Subcutaneous abdominal adipose tissue (tissue), 5 donors: ENCODE results near the gene RASAL1.

Experiments
- H3K27ac ChIP-seq: one replicate; pipeline ENCODE4 v1.7.0; 2013; ENCODE audit warnings: low read depth, mild to moderate bottlenecking, inconsistent platforms, low read length, moderate library complexity
- H3K27me3 ChIP-seq, 5 donors: one replicate each; pipeline ENCODE4 v1.7.0; 2013; ENCODE audit warnings: low read length in 5 of 5, inconsistent platforms in 1 of 5; ENCODE audit not compliant: control insufficient read depth in 5 of 5, insufficient read depth in 4 of 5
- H3K36me3 ChIP-seq, 5 donors: one replicate each; pipeline ENCODE4 v1.7.0; 2013; ENCODE audit warnings: low read length in 5 of 5; ENCODE audit not compliant: control insufficient read depth in 5 of 5, insufficient read depth in 5 of 5
- H3K4me1 ChIP-seq, 5 donors: one replicate each; pipeline ENCODE4 v1.7.0; 2013; ENCODE audit warnings: low read length in 5 of 5, mild to moderate bottlenecking in 3 of 5, moderate library complexity in 1 of 5; ENCODE audit not compliant: control insufficient read depth in 5 of 5, insufficient read depth in 5 of 5
- H3K4me3 ChIP-seq, 5 donors: one replicate each; pipeline ENCODE4 v1.7.0; 2013; ENCODE audit warnings: low read length in 5 of 5, low read depth in 1 of 5
- H3K9ac ChIP-seq, 5 donors: one replicate each; pipeline ENCODE4 v1.7.0; 2013; ENCODE audit warnings: low read length in 5 of 5, mild to moderate bottlenecking in 4 of 5, moderate library complexity in 3 of 5
- H3K9me3 ChIP-seq, 5 donors: one replicate each; pipeline ENCODE4 v1.7.0; 2013; ENCODE audit warnings: low read length in 5 of 5; ENCODE audit not compliant: control insufficient read depth in 5 of 5
- donor health status: healthy.
- donor health status: healthy.
- donor health status: healthy.
- donor health status: healthy.
- donor health status: healthy.

RASAL1 gene, protein sequence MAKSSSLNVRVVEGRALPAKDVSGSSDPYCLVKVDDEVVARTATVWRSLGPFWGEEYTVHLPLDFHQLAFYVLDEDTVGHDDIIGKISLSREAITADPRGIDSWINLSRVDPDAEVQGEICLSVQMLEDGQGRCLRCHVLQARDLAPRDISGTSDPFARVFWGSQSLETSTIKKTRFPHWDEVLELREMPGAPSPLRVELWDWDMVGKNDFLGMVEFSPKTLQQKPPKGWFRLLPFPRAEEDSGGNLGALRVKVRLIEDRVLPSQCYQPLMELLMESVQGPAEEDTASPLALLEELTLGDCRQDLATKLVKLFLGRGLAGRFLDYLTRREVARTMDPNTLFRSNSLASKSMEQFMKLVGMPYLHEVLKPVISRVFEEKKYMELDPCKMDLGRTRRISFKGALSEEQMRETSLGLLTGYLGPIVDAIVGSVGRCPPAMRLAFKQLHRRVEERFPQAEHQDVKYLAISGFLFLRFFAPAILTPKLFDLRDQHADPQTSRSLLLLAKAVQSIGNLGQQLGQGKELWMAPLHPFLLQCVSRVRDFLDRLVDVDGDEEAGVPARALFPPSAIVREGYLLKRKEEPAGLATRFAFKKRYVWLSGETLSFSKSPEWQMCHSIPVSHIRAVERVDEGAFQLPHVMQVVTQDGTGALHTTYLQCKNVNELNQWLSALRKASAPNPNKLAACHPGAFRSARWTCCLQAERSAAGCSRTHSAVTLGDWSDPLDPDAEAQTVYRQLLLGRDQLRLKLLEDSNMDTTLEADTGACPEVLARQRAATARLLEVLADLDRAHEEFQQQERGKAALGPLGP

DNA sequence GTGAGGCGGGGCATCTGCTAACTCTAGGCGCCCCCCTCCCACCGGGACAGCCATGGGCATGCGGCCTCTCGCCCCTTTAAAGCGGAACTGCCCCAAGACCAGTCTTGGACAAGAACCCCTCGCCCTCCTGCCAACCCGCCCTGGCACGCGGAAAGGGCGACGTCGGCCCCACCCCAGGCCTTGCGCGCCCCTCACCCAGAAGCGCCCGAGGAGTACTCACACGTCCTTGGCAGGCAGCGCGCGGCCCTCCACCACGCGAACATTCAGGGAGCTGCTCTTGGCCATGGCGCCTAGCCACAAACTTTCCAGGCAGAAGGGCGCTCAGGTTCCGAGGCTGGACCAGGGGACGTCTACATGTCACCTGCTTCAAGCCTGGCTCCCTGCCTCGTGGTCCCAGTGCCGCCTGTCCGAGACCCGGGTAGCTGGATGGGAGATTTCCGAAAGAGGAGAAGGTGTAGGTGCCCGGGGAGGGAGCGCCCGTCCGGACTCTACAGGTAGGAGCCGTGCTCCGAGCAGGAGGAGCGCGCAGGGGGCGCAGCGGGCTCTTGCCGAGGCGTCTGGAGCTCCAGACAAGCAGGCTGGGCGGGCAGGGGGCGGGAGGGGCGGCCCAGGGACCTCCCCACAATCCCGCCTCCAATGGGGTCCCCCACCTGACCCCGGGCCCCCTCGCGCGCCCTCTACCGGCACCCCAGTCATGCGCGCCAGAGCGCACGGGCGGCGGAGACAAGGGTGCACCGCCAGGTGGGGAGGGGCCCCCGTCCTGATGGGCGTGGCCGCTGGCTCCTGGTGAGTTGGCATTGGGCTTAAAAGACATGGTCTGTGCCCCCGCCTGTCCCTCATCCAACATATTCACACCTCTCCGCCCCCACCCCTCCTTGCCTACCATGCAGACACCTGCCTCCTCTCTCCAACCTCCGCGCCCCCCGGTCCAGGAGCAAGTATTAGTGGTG lies at the start of gene RASAL1:
TSS of gene RASAL1 (minus strand) at position 584 of the 950 bp plus-strand sequence. CDS start at position 285, 299 bp downstream.
- H3K27me3 ChIP-seq = peaks cover 7 to 31% (median 18%) of the 10 kb centered on the region in 5 donors

DNA sequence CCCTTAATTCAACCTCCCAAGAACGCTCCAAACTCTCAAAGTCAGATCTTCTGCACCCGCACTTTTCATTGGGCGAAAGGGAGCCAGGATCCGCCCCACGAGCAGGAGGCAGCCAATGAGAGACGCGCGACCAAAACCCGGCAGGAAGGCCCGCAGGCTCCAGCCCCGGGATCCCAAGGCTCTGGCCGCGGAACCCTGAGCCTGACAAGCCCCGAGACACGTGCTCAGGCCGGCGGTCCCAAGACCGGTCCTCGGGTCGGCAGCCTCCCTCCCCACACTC lies 49.3 kb upstream of the RASAL1 start:
- peak overlapping the region; percentile 95 for H3K27ac ChIP-seq
- peak overlapping the region; percentile 84 to 91 (median 86) for H3K4me3 ChIP-seq
- no peaks in the 10 kb centered on the region for H3K9me3 ChIP-seq

More for the DNA sequence above, at the start of gene RASAL1:
- Histone ChIP-seq H3K9me3 (no peaks in the 10 kb centered on the region), H3K9ac (no peak within 1 kb of the TSS), H3K4me1 (peaks cover 0 to 12% (median 5%) of the 10 kb centered on the region in 5 donors), H3K4me3 (no peak within 1 kb of the TSS), H3K36me3 (no peaks in the 10 kb centered on the region), H3K27ac (no peak within 1 kb of the TSS)

DNA sequence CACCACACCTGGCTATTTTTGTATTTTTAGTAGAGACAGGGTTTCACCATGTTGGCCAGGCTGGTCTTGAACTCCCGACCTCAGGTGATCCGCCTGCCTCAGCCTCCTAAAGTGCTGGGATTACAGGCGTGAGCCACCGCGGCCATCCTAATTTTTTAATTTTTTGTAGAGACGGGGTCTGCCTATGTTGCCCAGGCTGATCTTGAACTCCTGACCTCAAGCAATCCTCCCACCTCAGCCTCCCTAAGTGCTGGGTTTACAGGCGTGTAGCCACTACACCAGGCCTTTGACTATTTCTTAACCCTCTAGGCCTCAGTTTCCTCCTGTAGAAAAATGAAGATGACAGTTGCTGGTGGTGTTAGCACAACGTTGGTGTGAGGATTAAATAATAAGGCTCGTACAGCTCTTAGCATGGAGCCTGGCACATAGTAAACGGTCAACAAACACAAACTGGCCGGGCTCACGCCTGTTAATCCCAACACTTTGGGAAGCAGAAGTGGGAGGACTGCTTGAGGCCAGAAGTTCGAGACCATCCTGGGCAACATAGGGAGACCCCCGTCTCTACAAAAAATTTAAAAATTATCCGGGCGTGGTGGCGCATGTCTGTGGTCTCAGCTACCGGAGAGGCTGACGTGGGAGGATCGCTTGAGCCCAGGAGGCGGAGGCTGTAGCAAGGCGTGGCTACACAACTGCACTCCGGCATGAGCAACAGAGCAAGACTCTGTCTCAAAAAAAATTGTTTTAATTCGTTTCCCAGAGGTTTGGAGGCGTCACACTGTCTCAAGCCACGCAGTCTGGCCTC lies 48.7 kb upstream of the RASAL1 start:
- Histone ChIP-seq H3K4me3 (peak overlapping the region; percentile 84 to 91 (median 86)), H3K27ac (peak overlapping the region; percentile 95), H3K4me1 (peaks cover 8 to 27% (median 27%) of the 10 kb centered on the region in 5 donors), H3K9me3 (no peaks in the 10 kb centered on the region), H3K9ac (peak overlapping the region; percentile 68 to 100 (median 97)), H3K27me3 (no peaks in the 10 kb centered on the region), H3K36me3 (peaks cover 0 to 24% (median 20%) of the 10 kb centered on the region in 5 donors)

More for the DNA sequence above, 49.3 kb upstream of the RASAL1 start:
- Histone ChIP-seq H3K9ac (peak overlapping the region; percentile 68 to 100 (median 97)), H3K4me1 (peaks cover 8 to 27% (median 27%) of the 10 kb centered on the region in 5 donors), H3K27me3 (no peaks in the 10 kb centered on the region), H3K36me3 (peaks cover 0 to 20% (median 14%) of the 10 kb centered on the region in 5 donors)

DNA sequence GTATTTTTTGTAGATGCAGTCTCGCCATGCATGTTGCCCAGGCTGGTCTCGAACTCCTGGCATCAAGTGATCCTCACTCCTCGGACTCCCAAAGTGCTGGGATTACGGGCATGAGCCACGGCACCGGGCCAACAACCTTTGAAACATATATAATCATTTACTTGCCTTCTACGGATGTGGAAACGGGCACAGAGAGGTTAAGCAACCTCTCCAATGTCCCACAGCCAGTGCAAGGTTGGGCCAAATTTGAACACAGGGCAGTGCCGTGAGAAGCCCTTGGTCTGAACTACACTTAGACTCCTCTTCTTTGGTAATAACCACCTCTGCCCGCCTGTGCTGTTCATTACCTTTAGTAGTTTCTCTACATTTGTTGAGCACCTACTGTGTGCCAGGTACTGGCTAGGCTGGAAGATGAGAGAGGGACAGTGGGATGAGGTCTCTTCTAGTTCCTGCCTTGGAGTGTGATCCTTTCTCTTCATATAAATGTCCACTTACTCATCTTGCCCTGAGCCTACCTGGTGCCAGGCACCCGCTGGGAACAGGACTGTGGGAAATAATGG lies 47.5 kb upstream of the RASAL1 start:
- H3K27ac ChIP-seq = no peak overlapping the region
- peak overlapping the region in 1 of 5 donors; percentile 2 for H3K4me3 ChIP-seq
- no peaks in the 10 kb centered on the region for H3K9me3 ChIP-seq
- H3K4me1 ChIP-seq = peaks cover 8 to 27% (median 27%) of the 10 kb centered on the region in 5 donors
- H3K27me3 ChIP-seq = no peaks in the 10 kb centered on the region
- H3K9ac ChIP-seq = peak overlapping the region in 1 of 5 donors; percentile 3
- H3K36me3 ChIP-seq = peaks cover 3 to 33% (median 30%) of the 10 kb centered on the region in 5 donors

DNA sequence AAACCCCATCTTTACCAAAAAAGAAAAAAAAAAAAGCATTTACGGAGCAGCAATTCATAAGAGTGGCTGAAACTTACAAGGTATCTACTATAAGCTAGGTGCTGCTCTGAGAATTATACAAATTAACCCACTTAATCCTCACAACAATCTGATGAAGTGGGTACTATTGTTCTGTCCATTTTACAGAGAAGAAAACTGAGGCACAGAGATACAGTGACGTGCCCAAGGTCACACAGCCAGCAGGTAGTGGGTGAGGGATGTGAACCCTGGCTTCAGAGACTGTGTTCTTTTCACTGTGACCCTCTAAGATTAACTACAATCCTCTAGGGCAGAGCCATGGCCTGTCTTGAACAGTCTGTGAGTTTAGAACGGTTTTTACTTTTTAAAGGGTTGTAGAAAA lies 46.4 kb upstream of the RASAL1 start:
- Histone ChIP-seq H3K9me3 (peaks cover 0 to 7% (median 4%) of the 10 kb centered on the region in 5 donors), H3K27ac (no peak overlapping the region), H3K4me1 (peaks cover 8 to 27% (median 22%) of the 10 kb centered on the region in 5 donors), H3K9ac (peak overlapping the region in 1 of 5 donors; percentile 23), H3K36me3 (peaks cover 7 to 44% (median 41%) of the 10 kb centered on the region in 5 donors), H3K4me3 (no peak overlapping the region), H3K27me3 (no peaks in the 10 kb centered on the region)

DNA sequence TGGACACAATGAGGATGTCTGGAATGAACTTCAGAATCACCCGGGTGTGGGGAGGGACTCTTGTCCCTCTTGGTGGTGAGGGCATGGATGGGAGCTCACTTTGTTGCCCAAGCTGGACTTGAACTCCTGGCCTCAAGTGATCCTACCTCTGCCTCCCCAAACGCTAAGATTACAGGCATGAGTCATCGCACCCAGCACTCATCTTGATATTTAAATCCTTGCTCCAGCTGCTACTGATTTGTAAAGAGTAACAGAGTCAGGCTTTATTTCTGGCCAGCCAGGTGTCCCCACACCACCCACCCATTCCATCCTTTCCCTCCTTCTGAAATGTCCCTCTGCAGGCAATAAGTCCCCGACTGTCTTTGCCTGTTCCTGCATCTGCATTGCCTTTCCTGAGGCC lies 44.8 kb upstream of the RASAL1 start:
- Histone ChIP-seq H3K4me3 (no peak overlapping the region), H3K9ac (no peak overlapping the region), H3K4me1 (peaks cover 5 to 13% (median 8%) of the 10 kb centered on the region in 5 donors), H3K36me3 (peaks cover 7 to 53% (median 51%) of the 10 kb centered on the region in 5 donors), H3K9me3 (peaks cover 0 to 11% (median 7%) of the 10 kb centered on the region in 5 donors), H3K27ac (no peak overlapping the region), H3K27me3 (no peaks in the 10 kb centered on the region)

DNA sequence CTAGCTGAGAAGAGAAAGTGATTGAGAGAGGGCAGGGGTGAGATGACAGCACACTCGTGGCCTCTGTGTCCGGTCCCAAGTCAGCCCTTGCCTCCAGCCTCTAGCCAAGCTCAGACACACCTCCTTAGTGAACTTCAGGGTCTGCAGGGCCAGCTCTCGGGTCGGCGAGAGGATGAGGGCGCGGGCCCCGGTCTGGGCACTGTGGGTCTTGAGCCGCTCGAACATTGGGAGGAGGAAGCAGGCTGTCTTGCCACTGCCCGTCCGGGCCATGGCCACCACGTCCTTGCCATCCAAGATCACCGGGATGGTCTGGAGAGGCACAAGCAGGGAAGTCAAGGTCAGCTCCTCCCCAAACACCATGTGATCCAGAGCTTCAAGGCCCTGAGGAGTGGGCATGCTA lies 43.5 kb upstream of the RASAL1 start:
- Histone ChIP-seq H3K36me3 (peaks cover 7 to 63% (median 59%) of the 10 kb centered on the region in 5 donors), H3K27me3 (no peaks in the 10 kb centered on the region), H3K4me3 (no peak overlapping the region), H3K27ac (no peak overlapping the region), H3K9me3 (peaks cover 0 to 11% (median 7%) of the 10 kb centered on the region in 5 donors), H3K9ac (no peak overlapping the region), H3K4me1 (peaks cover under 1 to 7% (median 5%) of the 10 kb centered on the region in 5 donors)

DNA sequence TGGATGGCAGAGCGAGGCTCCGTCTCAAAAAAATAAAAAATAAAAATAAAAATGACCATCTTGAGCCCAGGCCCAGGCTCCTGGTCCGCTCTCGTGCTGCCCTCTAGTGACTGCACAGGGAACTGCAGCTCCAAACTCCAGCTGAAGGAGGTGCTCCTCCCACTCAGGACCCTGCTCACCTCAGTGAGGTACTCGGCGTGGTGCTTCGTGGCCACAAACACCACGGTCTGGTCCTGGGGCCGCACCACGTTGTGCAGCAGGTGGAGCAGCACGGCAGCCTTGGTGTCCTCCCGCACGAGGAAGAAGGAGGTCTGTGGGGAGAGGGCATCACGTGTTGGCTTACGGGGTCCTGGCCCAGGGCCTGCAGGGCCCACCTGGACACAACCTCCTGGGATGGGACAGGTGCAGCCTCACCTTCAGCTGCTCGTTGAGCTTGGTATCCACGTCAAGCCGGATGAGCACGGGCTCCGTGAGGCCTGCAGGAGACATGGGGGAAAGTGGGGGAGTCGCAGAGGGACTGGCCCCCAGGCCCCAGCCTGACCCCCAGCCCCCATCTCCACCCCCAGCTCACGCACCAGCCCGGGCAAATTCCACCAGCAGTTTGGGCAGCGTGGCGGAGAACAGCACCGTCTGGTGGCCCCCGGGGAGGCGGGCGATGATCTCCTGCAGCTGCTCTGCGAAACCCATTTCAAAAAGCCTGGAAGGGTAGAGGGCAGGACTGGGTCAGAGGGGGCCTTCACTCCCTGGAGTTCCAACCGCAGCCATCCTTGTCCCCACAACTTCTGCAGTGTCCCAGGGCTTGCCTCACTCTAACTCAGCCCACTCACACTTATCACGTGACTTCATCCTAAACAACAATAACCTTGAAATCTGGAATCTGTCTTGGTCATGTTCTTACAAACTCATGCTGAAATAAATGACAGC lies 39.2 kb upstream of the RASAL1 start:
- no peak overlapping the region for H3K9ac ChIP-seq
- H3K36me3 ChIP-seq = peaks cover 10 to 93% (median 85%) of the 10 kb centered on the region in 5 donors
- peaks cover 0 to 11% (median 7%) of the 10 kb centered on the region in 5 donors for H3K9me3 ChIP-seq
- H3K27me3 ChIP-seq = no peaks in the 10 kb centered on the region
- H3K4me3 ChIP-seq = no peak overlapping the region
- H3K27ac ChIP-seq = no peak overlapping the region
- H3K4me1 ChIP-seq = peaks cover 0 to 2% (median 0%) of the 10 kb centered on the region in 5 donors
